CD4-positive, alpha-beta T cell (primary cell): ENCODE measurements around the gene DDX20. TPM values are rescaled to one million over a fixed set of nuclear protein-coding genes. Genes with fewer than 3 reads are reported as not detected.

Source experiments
- ATAC-seq: fragments of 200-7000 bp; cut with Tn5 transposase; one replicate; pipeline ENCODE4 v1.10.0; 2022; ENCODE audit warnings: mild to moderate bottlenecking; ENCODE audit not compliant: poor library complexity
- CTCF ChIA-PET: fragments of 350-600 bp; sonication (Branson Sonifier 250); formaldehyde crosslinking; loops from one replicate; lab custom pipeline; 2021; ENCODE audit warnings: antibody characterized with exemption, inconsistent platforms; lab: Charles Lee
- POLR2A ChIA-PET: fragments of 350-600 bp; sonication (Branson Sonifier 250); formaldehyde crosslinking; loops from one replicate; lab custom pipeline; 2021; ENCODE audit warnings: antibody characterized with exemption, inconsistent platforms; lab: Charles Lee
- DNase-seq, 14 experiments: peaks; one replicate each; pipeline ENCODE4 v3.0.0-alpha.2; 2013 to 2020; ENCODE audit warnings: mixed read lengths in 2 of 14
- H3K27ac ChIP-seq, 2 donors: one replicate each; pipeline versions ENCODE4 v1.5.1 to v1.7.0; 2013; ENCODE audit warnings: low read length in 2 of 2, low read depth in 1 of 2, mild to moderate bottlenecking in 1 of 2
- H3K27me3 ChIP-seq, 2 experiments: 1 replicate in 1 of 2; 2 replicates in 1 of 2; pipeline versions ENCODE4 v1.6.1 to v1.7.0; 2013; ENCODE audit warnings: low read length in 2 of 2, control low read depth in 1 of 2, mild to moderate bottlenecking in 1 of 2, moderate library complexity in 1 of 2; ENCODE audit not compliant: insufficient read depth in 2 of 2, control insufficient read depth in 1 of 2
- H3K36me3 ChIP-seq: one replicate; pipeline ENCODE4 v1.6.1; 2013; ENCODE audit warnings: low read length, control low read depth; ENCODE audit not compliant: insufficient read depth
- H3K4me1 ChIP-seq: one replicate; pipeline ENCODE4 v1.6.1; 2013; ENCODE audit warnings: low read length, control low read depth; ENCODE audit not compliant: insufficient read depth
- H3K4me3 ChIP-seq: one replicate; pipeline ENCODE4 v1.5.1; 2013; ENCODE audit warnings: mild to moderate bottlenecking, low read length, moderate library complexity
- H3K9me3 ChIP-seq, 2 experiments: 1 replicate in 1 of 2; 2 replicates in 1 of 2; pipeline versions ENCODE4 v1.6.1 to v1.7.0; 2013; ENCODE audit warnings: low read length in 2 of 2, mild to moderate bottlenecking in 2 of 2, control low read depth in 1 of 2, moderate library complexity in 1 of 2; ENCODE audit not compliant: control insufficient read depth in 1 of 2, insufficient read depth in 1 of 2
- H3K27ac Mint-ChIP-seq: one replicate; pipeline ENCODE4 v1.8.0; 2020; ENCODE audit warnings: mixed read lengths
- H3K27me3 Mint-ChIP-seq: one replicate; pipeline ENCODE4 v1.8.0; 2021; ENCODE audit warnings: mixed read lengths
- H3K36me3 Mint-ChIP-seq: one replicate; pipeline ENCODE4 v1.8.0; 2021; ENCODE audit warnings: low read depth, mixed read lengths
- H3K4me1 Mint-ChIP-seq: one replicate; pipeline ENCODE4 v1.8.0; 2021; ENCODE audit warnings: low read depth, mixed read lengths
- H3K4me3 Mint-ChIP-seq: one replicate; pipeline ENCODE4 v1.8.0; 2020; ENCODE audit warnings: mild to moderate bottlenecking, mixed read lengths
- H3K9me3 Mint-ChIP-seq: one replicate; pipeline ENCODE4 v1.8.0; 2020; ENCODE audit warnings: mixed read lengths
- CTCF ChIP-seq: fragments of 200-600 bp; IDR thresholded peaks from one replicate; pipeline ENCODE4 v1.8.0; 2022; ENCODE audit warnings: antibody characterized with exemption, mild to moderate bottlenecking
- intact Hi-C, 2 experiments: fragments of 100-400 bp; cut with DNase I in 1 of 2; cut with micrococcal nuclease in 1 of 2; formaldehyde crosslinking; loops; one replicate each; pipeline versions ENCODE4 v1.15.1 to v1.9.0; 2023 to 2025; cut with DNase I, micrococcal nuclease
- total RNA-seq, 174 experiments: library from RNA in 2 of 174; stranded (reverse) in 2 of 174; gene quantifications; one replicate each; pipeline ENCODE4 v1.2.3 and lab custom pipeline; 2021 to 2026

The DDX20 gene
- total RNA-seq, 2 experiments from 2014 or later: 27.2 to 27.4 TPM

GRCh38 chr1:111801071-111801850 lies 45.6 kb downstream of the DDX20 start:
- Histone ChIP-seq H3K9me3 (no peaks in the 10 kb centered on the region), H3K27me3 (no peaks in the 10 kb centered on the region), H3K4me3 (no peak overlapping the region), H3K4me1 (no peaks in the 10 kb centered on the region), H3K27ac (no peak overlapping the region), H3K36me3 (no peaks in the 10 kb centered on the region)
- CTCF ChIA-PET: no interaction called here
- no peak for TF ChIP-seq CTCF
- no peak overlapping the region for H3K27ac Mint-ChIP-seq
- peaks cover 4% of the 10 kb centered on the region for H3K27me3 Mint-ChIP-seq
- no peaks in the 10 kb centered on the region for H3K36me3 Mint-ChIP-seq
- no peak for DNase-seq
- POLR2A ChIA-PET: no interaction called here
- ATAC-seq: no peak
- intact Hi-C loops: no loop called here
- no peaks in the 10 kb centered on the region for H3K9me3 Mint-ChIP-seq
- no peaks in the 10 kb centered on the region for H3K4me1 Mint-ChIP-seq
- H3K4me3 Mint-ChIP-seq: no peak overlapping the region

GRCh38 chr1:111802110-111802509 lies 46.4 kb downstream of the DDX20 start:
- no peak overlapping the region for H3K27ac ChIP-seq
- Mint-ChIP-seq H3K9me3 (no peaks in the 10 kb centered on the region), H3K27me3 (peaks cover 4% of the 10 kb centered on the region), H3K27ac (no peak overlapping the region), H3K36me3 (no peaks in the 10 kb centered on the region), H3K4me3 (no peak overlapping the region), H3K4me1 (no peaks in the 10 kb centered on the region)
- ChIA-PET CTCF (no interaction called here), POLR2A (no interaction called here)
- DNase-seq (no peak), ATAC-seq (no peak)
- H3K36me3 ChIP-seq: no peaks in the 10 kb centered on the region
- no peaks in the 10 kb centered on the region for H3K9me3 ChIP-seq
- no peaks in the 10 kb centered on the region for H3K27me3 ChIP-seq
- no peak overlapping the region for H3K4me3 ChIP-seq
- no peaks in the 10 kb centered on the region for H3K4me1 ChIP-seq
- intact Hi-C loops: no loop called here
- TF ChIP-seq CTCF: no peak

- Histone ChIP-seq H3K27ac (no peak overlapping the region), H3K4me3 (no peak overlapping the region), H3K36me3 (no peaks in the 10 kb centered on the region), H3K9me3 (no peaks in the 10 kb centered on the region), H3K27me3 (no peaks in the 10 kb centered on the region), H3K4me1 (no peaks in the 10 kb centered on the region)
- POLR2A ChIA-PET: no interaction called here
- intact Hi-C loops: no loop called here
- H3K27me3 Mint-ChIP-seq: peaks cover 4% of the 10 kb centered on the region
- H3K4me1 Mint-ChIP-seq: no peaks in the 10 kb centered on the region
- H3K27ac Mint-ChIP-seq: no peak overlapping the region
- no peaks in the 10 kb centered on the region for H3K9me3 Mint-ChIP-seq
- H3K36me3 Mint-ChIP-seq: no peaks in the 10 kb centered on the region
- no peak for TF ChIP-seq CTCF
- H3K4me3 Mint-ChIP-seq: no peak overlapping the region
- no peak for DNase-seq
- ATAC-seq: no peak
- CTCF ChIA-PET: no interaction called here
Observed at GRCh38 chr1:111802984-111803383, 47.3 kb downstream of the DDX20 start.
